GM21717 (cell line): ENCODE results near the gene COA1.
"Not testable (repeated sequence)": the region's sequence is repeated elsewhere in the genome, so short reads cannot be mapped to it uniquely, and the experiment has no call there.

Experiments
- ATAC-seq: cut with Tn5 transposase; IDR thresholded peaks from one replicate; pipeline ENCODE4 v1.9.1; 2021; ENCODE audit warnings: mild to moderate bottlenecking, moderate library complexity; ENCODE audit not compliant: unreplicated experiment

COA1 gene

DNA sequence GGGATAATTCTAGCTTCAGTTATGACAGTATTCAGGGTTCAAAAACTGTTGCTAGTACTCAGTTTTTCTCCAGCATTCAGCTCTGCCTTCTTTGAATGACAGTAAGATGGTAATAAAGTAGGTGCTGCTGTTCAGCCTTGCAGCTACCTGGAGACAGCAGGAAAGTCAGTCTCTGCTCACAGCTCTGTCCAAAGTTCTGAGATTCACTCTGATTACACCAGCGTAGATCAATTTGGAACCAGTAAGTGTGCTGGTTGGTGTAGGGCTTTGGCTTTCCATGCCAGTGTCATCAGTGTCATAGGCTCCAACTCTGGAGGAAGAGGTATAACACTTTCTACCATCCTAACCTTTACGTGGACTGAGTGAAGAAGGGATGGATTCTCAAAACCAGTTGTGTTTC lies 120.2 kb downstream of the COA1 start:
- no peak for ATAC-seq

DNA sequence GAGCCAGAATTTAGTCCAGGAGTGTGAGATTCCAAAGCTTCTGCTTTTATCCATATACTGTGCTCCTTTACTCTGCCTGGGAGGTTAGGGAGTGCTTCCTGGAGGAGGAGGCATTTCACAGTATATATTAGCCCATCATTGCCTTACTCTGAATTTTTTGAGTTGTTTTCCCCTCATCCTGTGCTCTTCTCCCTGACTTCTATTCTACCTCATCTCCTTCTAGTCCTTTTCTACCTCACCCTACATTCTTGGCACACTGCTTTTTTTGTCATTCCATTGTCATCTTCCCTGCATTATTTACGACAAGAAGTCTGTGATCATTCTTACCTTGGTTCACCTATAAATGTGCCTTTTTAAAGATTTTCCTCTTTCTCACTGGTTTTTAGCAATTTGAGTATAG lies 125.1 kb downstream of the COA1 start:
- ATAC-seq, result no peak

DNA sequence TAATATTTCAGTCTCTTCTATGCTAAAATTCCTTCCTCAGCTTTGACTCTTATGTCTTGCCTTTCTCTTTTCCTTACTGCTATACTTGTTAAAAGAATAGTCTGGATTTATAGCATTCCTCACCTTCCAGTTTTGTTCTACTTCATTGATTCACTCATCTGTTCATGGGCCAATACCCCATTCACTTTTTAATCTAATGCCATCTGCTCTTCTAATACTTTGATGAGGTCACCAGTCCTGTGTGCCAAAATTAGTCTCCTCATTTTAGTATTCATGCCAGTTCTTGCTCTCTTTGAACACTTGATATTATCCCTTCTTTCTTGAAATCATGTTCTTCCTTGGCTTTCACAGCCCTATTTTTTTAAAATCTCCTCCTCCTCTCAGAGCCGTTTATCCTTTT lies 127.1 kb downstream of the COA1 start:
- ATAC-seq, result no peak

DNA sequence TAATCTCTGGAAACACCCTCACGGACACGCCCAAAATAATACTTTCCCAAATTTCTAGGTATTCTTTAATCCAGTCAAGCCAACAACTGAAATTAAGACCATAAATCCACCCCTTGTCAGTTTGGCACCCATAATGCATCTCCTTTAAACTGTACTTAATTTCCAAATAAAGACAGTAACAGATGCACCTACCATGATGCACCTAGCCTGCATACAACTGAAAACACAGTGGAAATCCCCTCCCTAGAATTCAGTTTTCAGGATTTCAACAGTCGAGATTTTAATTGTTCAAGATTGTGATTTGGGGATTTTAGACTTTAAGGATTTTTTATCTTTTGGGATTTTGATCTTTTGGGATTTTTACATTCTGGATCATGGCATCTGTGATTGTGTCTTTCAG lies 129.3 kb downstream of the COA1 start:
- no peak for ATAC-seq

DNA sequence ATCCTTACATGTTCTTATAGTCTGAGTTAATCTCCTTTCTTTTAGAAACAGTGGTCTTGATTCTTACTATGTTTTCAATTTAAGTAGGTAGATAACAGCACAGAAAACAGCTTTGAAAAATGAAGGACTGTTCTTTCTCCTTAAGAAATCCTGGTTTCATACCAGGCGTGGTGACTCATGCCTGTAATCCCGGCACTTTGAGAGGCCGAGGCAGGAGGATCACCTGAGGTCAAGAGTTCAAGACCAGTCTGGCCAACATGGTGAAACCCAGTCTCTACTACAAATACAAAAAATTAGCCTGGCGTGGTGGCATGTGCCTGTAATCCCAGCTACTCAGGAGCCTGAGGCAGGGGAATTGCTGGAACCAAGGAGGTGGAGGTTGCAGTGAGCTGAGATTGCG lies 132.9 kb downstream of the COA1 start:
- not testable (repeated sequence) for ATAC-seq

DNA sequence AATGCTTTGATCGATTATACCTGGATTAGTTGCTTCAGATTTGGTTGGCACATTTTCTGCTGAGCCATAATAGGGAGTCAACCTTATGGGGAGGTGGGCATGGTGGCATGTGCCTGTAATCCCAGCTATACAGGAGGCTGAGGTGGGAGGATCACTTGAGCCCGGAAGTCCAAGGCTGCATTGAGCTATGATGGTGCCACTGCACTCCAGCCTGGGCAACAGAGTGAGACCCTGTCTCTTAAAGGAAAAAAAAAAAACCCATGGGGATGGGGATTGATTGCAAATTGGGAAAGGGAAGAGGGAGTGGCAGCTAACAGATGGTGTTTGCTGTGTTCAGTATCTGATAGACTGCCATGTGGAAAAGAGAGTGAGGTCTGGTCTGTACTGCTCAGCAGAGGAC lies 135.3 kb downstream of the COA1 start:
- no peak for ATAC-seq

DNA sequence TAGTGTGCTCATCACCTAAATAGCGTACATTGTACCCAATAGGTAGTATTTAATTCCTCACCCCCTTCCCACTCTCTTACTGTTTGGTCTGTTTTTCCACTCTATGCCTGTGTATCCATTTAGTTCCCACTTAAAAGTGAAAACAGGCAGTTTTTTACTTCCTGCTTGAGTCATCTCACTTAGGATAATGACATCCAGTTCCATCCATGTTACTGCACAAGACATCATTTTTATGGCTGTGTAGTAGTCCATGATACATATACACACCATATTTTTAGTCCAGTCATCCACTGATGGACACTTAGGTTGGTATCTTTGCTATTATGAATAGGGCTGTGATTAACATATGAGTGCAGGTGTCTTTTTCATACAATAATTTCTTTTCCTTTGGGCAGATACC lies 136.3 kb downstream of the COA1 start:
- no peak for ATAC-seq

DNA sequence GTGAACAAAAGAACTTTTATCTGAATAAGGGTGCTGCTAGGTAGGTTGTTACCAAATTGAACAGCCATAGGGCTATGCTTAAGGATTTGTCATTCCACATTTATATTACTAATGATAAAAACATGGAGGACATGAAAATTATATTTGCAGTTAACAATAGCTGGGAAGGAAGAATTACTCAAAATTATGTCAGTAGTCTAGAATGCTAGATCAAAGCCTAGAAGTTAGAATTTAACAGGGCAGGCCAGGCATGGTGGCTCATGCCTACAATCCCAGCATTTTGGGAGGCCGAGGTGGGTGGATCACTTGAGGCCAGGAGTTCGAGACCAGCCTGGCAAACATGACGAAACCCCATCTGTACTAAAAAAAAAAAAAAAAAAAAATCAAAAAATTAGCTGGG lies 137.0 kb downstream of the COA1 start:
- no peak for ATAC-seq

DNA sequence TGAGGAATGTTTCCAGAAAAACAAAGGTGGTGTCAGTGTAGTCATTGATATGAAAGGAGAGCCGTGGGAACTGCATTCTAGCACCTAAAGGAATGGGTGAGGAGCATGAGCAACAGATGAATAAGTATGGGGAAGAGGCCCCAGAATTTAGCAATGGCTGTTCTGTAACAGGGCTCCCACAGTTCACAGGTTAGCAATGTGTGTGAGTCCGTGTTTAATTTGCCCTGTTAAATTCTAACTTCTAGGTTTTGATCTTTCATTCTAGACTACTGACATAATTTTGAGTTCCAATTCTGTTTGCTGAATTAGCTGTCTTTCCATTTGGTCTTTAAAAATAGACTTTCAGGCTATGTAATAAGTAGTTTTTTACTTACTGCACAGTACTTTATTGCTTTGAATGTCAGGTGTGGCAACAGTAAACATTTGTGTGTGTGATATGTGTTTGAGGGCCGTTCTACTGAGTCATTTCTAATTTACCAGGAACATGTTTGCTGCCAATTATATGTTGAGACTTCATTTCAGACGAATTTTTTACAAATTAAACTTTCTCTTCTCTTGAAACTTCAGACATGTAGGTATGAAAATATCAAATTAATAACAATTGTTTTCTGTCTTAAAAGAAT lies 137.7 kb downstream of the COA1 start:
- no peak for ATAC-seq

DNA sequence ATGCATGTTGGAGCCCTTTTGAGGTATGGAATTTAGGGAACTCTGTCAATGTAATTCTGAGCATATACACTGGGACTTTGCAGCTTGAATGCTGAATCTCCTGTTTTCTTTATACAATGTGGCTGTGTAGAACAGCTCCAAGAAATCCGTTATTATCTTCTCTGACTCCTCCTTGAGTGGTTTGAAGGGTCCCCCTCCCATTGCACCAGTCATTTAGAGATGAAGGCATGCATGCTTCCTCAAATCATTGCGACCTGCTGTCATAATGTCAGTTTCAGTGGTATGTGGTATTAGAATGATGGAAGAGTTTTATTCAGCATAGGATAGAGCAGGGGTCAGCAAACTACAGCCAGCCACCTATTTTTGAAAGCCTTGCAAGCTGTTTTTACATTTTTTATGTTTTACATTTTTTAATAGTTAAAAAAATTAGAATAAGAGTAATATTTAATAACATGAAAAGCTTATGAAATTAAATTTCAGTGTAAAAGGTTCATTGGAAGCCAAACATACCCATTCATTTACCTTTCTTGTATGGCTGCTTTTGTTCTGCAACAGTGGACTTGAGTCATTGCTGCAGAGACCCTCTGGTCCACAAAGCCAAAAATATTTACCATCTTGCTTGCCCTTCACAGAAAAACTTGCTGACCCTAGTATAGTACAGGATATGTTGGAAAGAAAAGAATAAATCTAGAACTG lies 138.3 kb downstream of the COA1 start:
- peak; percentile 67 for ATAC-seq

DNA sequence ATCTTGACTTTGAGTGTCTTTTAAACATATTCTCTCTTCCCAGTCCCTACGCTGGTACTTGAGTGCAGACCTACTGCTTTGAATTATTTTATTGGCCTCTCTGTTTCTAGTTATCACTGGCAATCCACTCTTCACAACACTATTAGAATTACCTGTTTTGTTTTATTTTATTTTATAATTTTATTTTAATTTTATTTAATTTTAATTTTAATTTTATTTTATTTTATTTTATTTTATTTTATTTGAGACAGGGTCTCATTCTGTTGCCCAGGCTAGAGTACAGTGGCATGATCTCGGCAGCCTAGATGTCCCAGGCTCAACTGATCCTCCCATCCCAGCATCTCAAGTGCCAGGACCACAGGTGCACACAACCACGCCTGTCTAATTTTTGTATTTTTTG lies 139.6 kb downstream of the COA1 start:
- no peak for ATAC-seq
